Midbrain (tissue), 1 donor: ENCODE measurements around the gene GRAMD4.

ENCODE experiments used
- DNase-seq: peaks from one replicate; lab custom pipeline; 2025; lab: John Stamatoyannopoulos, UW

GRAMD4 gene

DNA sequence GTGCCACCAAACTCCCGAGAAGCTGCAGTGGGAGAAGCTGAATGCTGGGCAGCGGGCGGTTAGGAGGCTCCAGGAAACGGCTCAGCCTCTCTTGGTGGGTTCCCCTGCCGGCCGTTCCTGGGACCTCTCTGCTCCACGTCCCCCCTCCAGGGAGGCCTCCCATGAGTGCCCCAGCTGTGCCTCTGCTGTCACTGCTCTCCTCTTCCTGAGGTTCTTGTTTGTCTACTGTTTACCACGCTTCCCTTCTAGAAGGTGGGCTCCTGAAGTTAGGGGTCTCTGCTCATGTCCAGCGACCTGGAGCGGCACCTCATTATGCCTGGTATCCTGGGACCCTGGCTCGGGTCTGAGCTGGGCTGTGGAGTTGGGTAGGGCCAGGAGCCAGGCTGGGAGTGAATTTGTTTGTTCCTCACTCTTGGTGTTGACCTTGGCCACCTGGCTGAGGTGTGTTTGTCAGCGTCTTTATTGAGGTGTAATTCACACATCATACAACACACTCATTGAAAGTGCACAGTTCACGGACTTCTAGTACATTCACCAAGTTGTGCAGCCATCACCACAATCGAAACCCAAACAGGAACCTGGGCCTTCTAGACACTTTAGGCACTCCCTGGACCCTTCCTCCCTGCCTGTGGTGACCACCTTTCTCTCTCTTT is 37.8 kb upstream of the GRAMD4 start:
- DNase-seq: no peak

DNA sequence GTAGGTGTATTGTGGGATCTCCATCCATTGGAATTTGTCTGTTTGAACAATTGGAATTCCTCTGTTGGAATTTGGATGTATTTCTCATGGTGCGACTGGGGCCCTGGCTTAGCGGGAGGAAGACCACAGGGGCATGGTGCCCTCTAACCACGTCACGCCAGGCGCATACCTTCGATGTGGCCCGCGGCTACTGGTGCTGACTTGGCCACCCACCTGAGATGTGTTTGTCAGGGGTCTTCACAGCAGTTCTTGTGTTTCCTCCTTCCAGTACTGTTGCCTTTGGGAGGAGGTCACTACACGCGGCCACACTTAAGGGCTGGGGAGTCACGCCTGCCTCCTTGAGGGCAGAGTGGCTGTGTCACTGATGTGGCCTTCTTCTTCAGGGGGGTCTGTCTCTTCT is 36.6 kb upstream of the GRAMD4 start:
- no peak for DNase-seq

DNA sequence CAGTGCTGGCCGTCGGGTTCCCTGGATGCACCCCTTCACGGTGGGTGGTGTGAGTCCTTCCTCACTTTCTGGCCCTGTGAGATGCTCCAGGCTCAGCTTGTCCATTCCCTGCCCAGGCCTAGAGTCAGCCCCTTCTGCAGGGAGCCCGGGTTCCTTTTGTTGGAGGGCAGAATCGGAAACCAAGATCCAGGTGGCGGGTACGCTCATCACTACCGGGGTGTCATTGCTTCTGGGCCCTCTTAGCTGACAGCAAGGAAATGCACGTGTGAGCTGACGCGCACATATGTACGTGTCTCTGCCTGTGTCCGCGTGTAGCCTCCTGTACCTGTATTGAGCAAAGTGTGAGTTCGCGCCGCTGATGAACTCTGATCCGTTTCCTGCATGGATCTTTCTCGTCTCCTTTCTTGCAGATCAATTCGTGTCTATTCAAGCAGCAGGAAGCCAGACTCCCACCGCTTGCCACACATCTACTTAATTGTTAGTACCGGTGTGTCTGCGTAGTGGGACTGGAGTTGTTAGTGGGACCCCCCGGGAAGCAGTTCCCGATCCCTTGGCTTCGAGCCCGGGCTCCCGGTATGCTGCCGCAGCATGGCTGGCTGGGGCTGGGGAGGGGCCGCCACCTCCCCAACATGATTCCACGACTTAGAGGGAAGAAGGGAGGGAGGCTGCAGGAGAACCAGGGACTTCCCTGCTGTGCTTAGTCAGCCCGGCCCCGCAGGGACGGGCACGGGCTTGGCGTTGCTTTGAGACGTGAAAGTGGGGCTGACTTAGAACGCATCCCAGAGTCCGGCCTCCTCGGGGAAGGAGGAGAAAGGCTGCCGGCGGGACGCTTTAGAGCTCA is 35.9 kb upstream of the GRAMD4 start:
- no peak for DNase-seq

DNA sequence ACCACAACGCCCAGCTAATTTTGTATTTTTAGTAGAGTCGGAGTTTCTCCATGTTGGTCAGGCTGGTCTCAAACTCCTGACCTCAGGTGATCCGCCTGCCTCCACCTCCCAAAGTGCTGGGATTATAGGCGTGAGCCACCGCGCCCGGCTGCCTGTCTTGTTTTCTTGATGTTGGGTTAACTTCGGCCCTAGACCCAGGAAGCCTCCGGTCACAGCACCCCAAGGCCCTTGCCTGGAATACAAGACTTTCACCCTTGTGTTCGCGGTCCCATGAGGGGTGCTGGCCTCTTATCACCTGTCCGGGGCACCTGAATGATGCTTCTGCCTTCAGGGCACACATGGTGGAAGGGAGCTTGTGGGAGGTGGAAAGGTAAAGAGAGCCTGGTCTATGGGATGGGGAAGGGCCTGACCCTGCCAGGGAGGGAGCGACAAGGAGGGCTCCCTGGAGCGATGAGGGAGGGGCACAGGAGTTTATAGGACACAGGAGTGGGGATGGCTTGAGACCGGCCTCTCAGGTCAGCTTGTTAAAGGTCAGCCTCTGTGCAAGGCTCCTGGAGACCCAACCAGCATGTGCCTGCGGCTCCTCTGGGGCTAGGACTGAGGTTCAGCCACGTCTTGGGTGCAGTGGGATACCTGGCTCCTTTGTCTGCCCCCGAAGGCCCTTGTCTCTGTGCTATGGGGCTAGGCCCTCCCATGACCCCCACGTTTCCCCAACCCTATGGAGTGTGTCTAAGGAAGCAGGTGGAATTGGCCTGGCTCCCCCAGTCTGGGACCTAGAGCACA is 34.7 kb upstream of the GRAMD4 start:
- DNase-seq: no peak

DNA sequence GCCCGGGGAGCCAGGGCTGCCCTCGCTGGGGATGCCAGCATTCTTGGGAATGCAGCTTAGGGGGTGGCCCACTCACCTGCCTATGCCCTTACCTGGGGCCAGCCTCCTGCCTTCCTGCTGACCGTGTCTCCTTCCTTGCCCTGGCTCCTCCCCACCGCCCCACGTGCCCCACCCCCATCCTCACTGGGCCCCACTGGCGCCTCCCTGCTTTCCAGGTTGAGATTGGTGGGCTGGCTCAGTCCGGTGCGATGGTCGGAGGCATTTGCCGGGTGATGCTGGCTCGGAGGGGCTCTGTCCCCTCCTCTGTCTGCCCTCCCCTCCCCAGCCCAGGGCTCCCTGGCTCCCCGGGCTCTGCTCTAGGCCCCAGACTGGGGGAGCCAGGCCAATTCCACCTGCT is 34.1 kb upstream of the GRAMD4 start:
- DNase-seq: no peak

DNA sequence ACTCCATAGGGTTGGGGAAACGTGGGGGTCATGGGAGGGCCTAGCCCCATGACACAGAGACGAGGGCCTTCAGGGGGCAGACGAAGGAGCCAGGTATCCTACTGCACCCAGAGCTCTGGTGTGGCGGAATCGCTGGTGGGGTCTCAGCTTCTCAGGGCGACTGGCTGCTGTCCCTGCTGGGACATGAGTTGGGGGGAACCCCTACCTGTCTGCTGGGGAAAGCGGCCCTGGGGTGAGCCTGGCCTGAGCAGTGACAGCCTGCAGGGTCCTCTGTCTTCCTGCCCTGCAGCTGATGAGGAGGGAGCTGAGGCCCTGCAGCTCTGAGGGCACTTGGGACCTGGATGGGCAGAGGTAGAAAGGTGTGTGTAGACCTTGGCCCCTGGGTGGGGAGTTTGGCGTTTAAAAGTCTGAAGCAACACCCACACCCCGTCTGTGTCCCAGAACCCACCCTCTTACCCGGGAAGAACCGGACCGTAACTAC is 33.6 kb upstream of the GRAMD4 start:
- no peak for DNase-seq

DNA sequence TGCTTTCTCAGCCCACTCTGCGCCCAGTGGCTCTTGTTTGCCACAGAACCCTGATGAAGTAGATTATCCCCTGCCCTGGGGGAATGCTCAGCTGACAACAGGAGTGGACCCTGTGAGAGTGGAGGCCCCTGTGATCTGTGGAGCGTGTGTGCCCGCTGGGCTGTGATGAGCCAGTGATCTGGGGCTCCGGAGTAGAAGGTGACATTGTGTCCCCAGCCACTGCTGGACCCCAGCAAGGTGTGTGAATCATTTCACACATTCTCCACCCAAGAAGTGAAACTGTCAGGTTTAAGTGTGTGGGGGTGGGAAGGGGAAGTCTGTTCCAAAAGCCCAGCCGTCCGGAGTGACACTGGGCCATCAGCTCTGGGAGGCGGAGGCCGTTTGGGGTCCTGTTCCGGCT is 33.1 kb upstream of the GRAMD4 start:
- DNase-seq: no peak

DNA sequence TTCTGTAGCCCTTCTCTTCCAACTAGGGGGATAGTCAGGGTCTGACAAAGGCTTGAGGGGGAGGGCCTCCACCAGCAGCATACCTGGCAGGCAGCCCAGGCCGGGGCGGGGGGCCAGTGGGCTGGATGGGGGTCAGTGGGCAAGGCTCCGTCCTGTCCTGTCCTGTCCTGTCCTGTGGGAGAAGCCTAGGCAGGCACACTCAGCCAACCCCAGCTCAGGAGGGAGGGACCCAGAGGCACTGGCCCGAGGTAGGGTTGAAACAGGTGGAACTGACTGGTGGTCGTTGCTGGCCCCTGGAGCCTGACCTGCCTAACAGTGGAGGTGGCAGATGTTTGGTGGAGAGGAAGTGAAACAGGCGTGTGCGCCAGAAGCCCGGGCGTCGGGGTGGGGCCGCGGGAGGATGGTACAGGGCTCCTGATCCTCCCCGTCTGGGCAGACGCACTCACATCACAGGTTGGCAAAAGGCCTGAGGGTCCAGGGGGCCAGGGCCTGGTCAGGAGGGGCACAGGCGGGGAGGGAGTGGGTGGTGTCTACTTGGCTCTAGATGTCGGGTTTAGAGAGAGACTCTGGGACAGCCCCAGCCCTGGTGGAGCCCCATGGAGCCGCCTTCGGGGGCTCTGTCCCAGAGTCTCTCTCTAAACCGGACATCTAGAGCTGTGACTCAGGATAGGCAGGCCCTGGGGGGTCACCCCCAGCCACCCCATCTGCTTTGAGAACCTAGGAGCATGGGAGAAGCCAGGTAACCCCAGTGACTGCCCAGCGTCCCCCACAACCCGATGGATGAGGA is 32.5 kb upstream of the GRAMD4 start:
- no peak for DNase-seq

DNA sequence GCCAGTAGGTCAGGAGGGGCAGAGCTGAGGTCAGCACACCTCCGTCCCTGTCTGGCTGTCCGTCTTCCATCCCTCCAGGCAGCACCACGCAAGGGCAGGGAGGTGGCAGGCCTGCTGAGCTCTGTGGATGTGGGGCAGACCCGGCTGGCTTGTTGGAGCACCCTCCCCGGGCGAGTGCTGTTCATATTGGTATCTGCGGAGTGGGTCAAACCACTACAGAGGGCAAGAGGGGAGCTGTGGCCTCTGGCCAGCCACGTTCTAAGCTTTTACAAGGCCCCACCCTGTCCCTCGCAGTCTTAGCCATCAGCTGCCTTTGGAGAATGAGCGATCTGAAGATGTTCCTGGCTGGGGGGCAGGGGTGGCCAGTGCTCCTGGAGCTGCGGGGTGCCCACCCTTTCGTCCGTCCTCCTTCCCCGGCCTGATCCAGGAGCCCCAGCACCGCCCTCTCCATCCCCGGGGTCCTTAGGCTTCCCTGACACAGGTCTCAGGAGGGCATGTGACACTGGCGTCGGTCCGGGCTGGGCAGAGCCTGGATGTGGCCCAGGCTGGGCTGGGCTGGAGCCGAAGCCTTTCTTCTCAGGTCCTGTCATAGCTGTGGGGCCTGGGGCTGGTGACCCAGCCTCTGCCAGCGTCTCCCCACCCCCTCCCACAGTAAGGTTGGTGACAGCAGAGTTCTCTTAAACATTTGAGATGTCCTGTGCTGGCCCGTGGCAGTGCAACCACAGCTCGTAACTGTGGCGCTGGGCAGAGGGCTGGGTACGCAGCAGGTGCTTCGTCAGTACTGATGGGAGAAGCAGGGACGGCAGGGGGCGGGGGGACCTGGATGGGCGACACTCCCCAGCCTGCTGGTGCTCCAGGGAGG is 31.7 kb upstream of the GRAMD4 start:
- peak; percentile 24 for DNase-seq

DNA sequence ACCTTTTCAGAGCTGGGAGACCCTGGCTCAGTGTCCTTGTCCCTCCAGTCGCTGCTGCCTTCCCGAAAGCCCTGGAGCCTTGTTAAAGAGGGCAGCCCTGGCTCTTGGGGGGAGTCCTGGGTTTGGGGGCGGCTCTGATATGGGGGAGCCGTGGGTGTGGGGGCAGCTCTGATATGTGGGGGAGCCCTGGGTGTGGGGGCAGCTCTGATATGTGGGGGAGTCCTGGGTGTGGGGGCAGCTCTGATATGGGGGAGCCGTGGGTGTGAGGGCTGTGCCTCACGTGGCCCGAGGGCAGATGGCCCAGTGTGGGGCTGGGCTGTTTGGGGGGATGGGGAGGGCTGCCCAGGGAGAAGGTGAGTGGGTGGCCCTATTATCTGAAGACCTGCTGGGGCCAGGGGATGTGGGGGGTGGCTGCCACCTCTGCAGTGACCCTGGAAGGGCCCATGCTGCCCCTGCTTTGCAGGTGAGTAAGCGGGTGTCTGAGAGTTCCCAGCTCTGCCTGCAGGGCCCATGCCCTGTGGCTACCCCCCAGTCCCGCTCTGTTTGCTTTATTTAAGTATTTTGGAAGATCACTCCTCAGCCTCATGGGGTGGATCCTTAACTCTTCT is 30.9 kb upstream of the GRAMD4 start:
- no peak for DNase-seq

DNA sequence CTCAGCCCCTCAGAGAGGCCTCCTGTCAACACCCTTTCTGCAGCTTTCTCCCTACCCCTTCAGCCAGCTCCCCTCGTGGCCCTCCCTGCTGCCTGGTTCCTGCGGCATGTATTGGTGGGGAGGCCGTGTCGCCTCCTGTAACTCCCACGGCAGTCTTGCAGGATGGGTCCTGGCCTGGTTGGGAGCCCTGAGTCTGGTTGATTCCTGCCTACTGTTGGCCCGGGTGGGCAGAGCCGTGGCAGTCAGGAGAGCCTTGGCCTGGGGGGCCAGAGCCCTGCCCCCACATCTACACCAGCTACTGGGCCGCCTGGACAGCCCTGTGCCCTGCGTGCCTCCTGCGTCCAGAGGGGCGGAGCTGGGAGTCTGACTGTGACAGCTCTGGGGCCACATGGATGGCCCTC is 30.3 kb upstream of the GRAMD4 start:
- DNase-seq: no peak

DNA sequence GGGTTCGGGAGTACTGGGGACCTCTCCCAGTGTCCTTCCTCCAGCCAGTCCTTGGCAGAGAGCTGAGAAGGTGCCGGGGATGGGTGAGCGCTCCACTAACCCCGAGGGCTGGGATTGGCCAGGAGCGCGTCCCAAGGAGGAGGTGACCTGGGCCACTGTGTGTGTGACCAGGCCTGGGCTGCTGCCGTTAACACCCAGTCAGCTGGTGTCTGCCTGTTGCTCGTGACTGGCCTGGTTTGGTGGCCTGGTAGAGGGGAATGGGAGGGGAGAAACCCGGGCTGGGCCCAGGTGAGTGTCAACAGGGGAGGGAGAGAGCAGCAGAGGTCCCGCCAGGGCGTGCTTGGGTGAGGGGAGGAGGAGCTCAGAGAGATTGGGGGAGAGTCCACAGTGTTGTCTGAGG is 29.9 kb upstream of the GRAMD4 start:
- DNase-seq: no peak

DNA sequence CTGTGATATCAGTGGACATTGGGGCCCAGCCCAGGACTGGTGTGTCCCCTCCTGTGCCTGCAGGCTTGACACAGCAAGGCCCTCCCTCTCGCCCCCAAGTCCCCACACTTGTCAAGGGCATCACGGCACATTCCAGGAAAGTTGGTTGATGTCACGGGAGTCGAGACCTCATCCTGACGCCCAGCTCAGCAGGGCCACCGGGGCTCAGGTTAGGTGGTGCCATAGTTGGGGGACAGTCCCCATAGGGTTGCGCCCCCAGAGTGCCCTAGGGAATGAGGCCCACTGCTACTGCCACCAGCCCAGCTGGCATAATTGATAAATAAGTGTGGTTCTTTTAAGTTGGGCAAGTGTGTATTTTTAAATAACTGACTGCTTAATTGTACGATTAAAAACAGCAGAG is 28.3 kb upstream of the GRAMD4 start:
- no peak for DNase-seq

DNA sequence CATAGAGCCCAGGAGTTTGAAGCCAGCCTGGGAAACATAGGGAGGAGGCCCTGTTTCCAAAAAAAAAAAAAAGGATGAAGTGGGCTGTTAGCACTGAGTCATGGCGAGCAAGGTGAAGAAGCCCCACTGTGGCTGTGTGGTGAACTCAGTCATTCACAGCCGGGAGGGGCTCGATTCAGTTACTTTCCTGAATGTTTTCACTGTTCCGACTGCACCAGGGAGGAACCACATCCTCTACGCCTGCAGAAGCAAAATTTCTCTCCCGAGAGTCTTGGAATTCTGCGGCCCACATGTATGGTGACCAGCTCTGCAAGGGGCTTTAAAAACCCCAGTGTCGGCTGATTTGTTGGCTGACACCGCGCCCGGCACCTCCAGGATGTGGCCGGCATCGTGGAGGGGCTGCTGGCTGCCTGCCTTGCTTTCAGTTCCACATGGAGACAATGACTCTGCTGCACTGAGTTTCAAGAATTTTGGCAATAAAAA is 27.8 kb upstream of the GRAMD4 start:
- DNase-seq: peak; percentile 52

DNA sequence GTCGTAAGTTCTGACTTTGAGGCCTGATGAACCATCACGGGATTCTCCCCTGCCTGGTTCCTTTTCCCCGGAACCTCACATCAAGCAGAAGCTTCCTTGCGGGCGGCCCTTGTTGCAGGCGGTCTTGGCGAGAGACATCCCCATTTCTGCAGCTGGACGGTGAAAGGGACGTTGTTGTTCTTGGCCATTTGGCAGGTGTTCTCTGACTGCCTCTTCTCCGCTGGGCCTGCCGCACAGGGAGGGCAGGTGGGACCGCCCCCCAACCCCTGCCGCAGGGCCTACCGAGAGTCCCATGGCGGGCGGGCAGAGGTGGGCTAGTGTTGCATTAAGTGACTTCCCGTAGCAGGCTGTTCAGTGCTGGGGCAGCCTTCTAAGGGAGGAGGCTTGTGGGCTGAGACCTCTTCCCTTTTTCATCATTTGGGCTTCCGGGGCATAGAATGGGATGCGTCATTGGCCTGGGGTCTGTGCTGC is 26.9 kb upstream of the GRAMD4 start:
- no peak for DNase-seq

DNA sequence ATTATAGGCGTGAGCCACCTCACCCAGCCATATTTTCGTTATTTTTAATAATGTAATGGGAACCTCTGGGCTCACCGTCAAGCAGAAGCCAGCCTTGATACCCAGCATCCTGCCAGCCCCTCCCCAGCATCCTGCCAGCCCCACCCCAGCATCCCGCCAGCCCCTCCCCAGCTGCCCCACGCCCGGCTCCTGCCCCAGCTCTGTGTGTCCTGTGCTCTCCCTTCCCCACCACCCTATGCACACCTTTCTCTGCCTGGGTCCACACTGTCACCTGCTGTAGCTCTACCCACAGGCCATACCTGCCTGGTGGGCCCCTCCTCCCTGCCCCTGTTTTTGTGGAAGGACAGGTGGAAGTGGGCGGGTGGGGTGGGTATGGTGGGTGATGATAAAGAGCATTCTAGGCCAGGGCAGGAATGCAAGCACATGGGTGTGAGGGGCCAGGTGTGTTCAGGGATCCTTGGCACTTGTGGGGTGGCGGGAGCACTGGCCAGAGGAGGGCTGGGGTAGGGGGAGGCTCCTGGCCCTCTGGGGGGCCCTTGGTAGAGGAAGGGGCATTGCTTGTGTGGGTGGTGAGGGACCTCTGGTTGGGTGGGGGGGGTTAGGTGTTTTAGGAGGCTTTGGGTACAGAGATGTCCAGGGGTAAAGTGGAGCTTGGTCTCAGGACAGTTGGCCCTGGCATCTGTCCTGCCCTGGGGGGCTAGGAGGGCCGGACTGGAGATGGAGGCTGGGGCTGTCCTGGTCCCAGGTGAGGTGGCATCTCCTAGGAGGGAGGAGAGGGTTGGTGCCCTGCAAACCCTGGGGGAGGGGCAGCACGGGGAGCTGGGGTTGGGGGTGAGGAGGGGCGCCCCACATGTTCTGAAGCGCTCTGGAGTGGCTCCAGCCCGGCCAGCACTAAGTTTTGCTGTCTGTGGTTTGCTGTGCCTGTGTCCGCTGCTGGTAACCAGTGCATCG is 25.9 kb upstream of the GRAMD4 start:
- DNase-seq: no peak

DNA sequence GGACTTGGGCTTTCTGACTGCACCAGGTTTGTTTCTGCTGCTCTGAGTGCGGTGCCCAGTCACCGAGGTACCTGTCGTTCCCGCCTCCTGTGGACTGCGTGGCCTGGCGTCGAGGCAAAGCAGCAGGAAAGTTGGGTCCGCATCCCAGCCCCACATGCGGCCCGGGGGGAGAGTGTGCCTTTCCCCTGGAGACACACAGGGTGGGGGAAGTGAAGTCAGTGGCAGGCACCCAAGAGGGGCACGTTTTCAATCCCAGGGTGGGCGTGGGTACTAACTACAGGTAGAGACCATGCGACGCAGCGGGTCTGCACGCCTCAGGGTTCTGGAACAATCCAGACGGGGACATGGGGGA is 25.3 kb upstream of the GRAMD4 start:
- DNase-seq: no peak

DNA sequence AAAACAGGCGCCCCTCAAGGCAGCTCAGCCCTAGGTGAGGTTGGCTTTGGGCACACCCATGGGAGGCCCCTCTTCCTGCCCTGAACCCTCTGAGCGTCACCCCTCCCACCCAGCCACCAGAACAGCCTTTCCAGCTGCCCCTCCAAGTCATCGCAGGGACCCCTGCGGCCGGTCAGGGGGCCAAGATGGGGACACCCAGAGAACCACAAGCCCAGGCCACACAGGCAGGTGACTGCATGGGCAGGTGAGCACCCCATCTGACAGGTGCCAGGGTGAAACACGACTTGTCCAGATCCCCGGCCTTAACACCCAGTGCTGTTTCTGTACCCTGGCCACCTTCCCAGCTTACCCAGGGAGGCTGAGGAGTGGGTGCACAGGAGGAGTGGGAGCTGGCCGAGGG is 24.6 kb upstream of the GRAMD4 start:
- DNase-seq: no peak

DNA sequence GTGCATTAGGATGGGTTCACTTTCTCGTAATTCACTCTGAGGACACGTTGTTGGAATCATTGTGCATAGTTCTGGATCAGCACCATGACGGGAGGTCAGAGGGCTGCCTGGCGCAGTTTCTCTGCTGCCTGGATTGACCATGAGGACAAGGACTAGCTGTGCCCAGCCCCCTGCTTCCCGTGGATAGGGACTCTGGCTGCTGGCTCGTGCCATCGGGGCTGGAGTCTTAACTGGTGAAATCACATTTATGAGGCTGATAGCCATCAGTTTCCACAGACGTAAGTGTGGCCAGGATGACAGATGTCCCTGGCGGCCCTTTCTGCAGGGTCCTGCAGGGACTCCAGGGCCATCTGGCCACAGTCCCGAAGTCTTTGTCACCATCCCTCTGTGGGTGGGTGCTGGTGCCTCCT is 24.1 kb upstream of the GRAMD4 start:
- DNase-seq: no peak
